HT1080 (cell line): Measurements from ENCODE around the gene CCR3. TPM values are rescaled to one million over a fixed set of nuclear protein-coding genes. Genes with fewer than 3 reads are reported as not detected.
A peak's percentile ranks its signal among the peaks of the same experiment; 100 is the strongest.

ENCODE experiments used
- DNase-seq: peaks from one replicate; pipeline ENCODE4 v3.0.0-alpha.2; 2015; ENCODE audit warnings: low read depth
- total RNA-seq: library from RNA; depleted of rRNA; stranded (reverse); fragments of >200 nt; shearing (Covaris generic); gene quantifications from 2 replicates; pipeline ENCODE4 v1.2.3, GENCODE V29; 2014

CCR3 gene
- total RNA-seq, 1 experiment from 2014 or later: not detected

- DNase-seq: no peak
Observed at GRCh38 chr3:46218196-46218709, 24.0 kb upstream of the CCR3 start.

- DNase-seq: no peak
Observed at GRCh38 chr3:46221391-46221790, 20.9 kb upstream of the CCR3 start.

GRCh38 chr3:46221938-46222337 is 20.3 kb upstream of the CCR3 start:
- no peak for DNase-seq

GRCh38 chr3:46222435-46223161 is 19.7 kb upstream of the CCR3 start:
- no peak for DNase-seq

GRCh38 chr3:46228260-46229242 is 13.7 kb upstream of the CCR3 start:
- DNase-seq: peak; percentile 74

- DNase-seq: no peak
Observed at GRCh38 chr3:46231323-46231722, 10.9 kb upstream of the CCR3 start.

GRCh38 chr3:46233194-46233593 is 9.1 kb upstream of the CCR3 start:
- no peak for DNase-seq

- no peak for DNase-seq
Observed at GRCh38 chr3:46235425-46235824, 6.8 kb upstream of the CCR3 start.

GRCh38 chr3:46236294-46237054 is 5.8 kb upstream of the CCR3 start:
- no peak for DNase-seq

GRCh38 chr3:46238386-46238785 is 3.9 kb upstream of the CCR3 start:
- DNase-seq: no peak

- DNase-seq: peak; percentile 16
Observed at GRCh38 chr3:46239301-46239938, 2.8 kb upstream of the CCR3 start.

GRCh38 chr3:46239952-46240351 is 2.3 kb upstream of the CCR3 start:
- DNase-seq: no peak

- DNase-seq: no peak
Observed at GRCh38 chr3:46243560-46243959, 1.3 kb downstream of the CCR3 start.

- no peak for DNase-seq
Observed at GRCh38 chr3:46245146-46245545, 2.9 kb downstream of the CCR3 start.

GRCh38 chr3:46252980-46253379 is 10.7 kb downstream of the CCR3 start:
- DNase-seq: no peak

GRCh38 chr3:46258525-46258924 is 16.3 kb downstream of the CCR3 start:
- DNase-seq: no peak

GRCh38 chr3:46261926-46262594 is 19.8 kb downstream of the CCR3 start:
- no peak for DNase-seq

- no peak for DNase-seq
Observed at GRCh38 chr3:46264002-46264401, 21.7 kb downstream of the CCR3 start.

- DNase-seq: peak; percentile 47
Observed at GRCh38 chr3:46266598-46266997, 24.3 kb downstream of the CCR3 start.

GRCh38 chr3:46269556-46269955 is 27.3 kb downstream of the CCR3 start:
- DNase-seq: no peak
